ENCODE results near the gene RNF224. TPM values are rescaled to one million over a fixed set of nuclear protein-coding genes. Genes with fewer than 3 reads are reported as not detected.
A peak's percentile ranks its signal among the peaks of the same experiment; 100 is the strongest.

RNF224 gene
- total and polyA plus RNA-seq, 12 donors, result 0.06 TPM; not detected in 11

GRCh38 chr9:137221506-137222111 is 5.7 kb upstream of the RNF224 start:
- no peaks in the 10 kb centered on the region for H3K27me3 ChIP-seq
- WGBS, 4 donors, result 3 to 4% methylated on average over 48 to 61 of the region's 61 CpGs; no CpG with 5 or more reads in 2 of the 4 donors
- H3K4me3 ChIP-seq, result peak overlapping the region in 2 of 4 donors; percentile 18 to 60
- intact Hi-C loops (cut with DNase I), result no loop called here
- H3K27ac ChIP-seq, result peak overlapping the region in 3 of 5 donors; percentile 23 to 91 (median 30)
- peaks cover 29 to 37% of the 10 kb centered on the region in 2 donors for H3K4me1 ChIP-seq (replicated peaks in 1 of 2)
- H3K36me3 ChIP-seq (replicated peaks in 1 of 2), result no peaks in the 10 kb centered on the region
- no peaks in the 10 kb centered on the region for H3K9me3 ChIP-seq (replicated peaks in 1 of 3)
- DNase-seq, result no peak
- no peak for TF ChIP-seq CTCF (IDR thresholded peaks at IDR 0.05)
- TF ChIP-seq POLR2A (IDR thresholded peaks at IDR 0.05), result no peak

- Histone ChIP-seq H3K27ac (peak within 1 kb of the TSS; percentile 79 to 91 (median 82)), H3K4me1 (replicated peaks in 1 of 2) (peaks cover 29 to 37% of the 10 kb centered on the region in 2 donors), H3K9me3 (replicated peaks in 1 of 3) (no peaks in the 10 kb centered on the region), H3K36me3 (replicated peaks in 1 of 2) (no peaks in the 10 kb centered on the region), H3K4me3 (peak within 1 kb of the TSS in 2 of 4 donors; percentile 77 to 78), H3K27me3 (no peaks in the 10 kb centered on the region)
- intact Hi-C loops (cut with DNase I), result no loop called here
- DNase-seq, result peak in 2 of 7 donors; percentile 44 to 59
- WGBS, 4 donors, result 3 to 29% (median 10%) methylated on average over 3 to 78 of the region's 88 CpGs; no CpG with 5 or more reads in 1 of the 4 donors
- no peak for TF ChIP-seq POLR2A (IDR thresholded peaks at IDR 0.05)
- no peak for TF ChIP-seq CTCF (IDR thresholded peaks at IDR 0.05)
Observed at GRCh38 chr9:137222190-137223077, 4.9 kb upstream of the RNF224 start, which contains the start of gene RNF208. RNF208 (minus strand) TSS chr9:137222240; CDS start chr9:137221212, 1,028 bp downstream.

GRCh38 chr9:137223078-137223970 is 4.0 kb upstream of the RNF224 start:
- TF ChIP-seq CTCF (IDR thresholded peaks at IDR 0.05) (no peak), POLR2A (IDR thresholded peaks at IDR 0.05) (peak; percentile 49 to 60)
- 1 to 7% (median 2%) methylated on average over 9 to 63 of the region's 63 CpGs for WGBS, 4 donors
- no peaks in the 10 kb centered on the region for H3K9me3 ChIP-seq (replicated peaks in 1 of 3)
- H3K4me1 ChIP-seq (replicated peaks in 1 of 2), result peaks cover 21 to 33% of the 10 kb centered on the region in 2 donors
- peaks cover 2% of the 10 kb centered on the region for H3K27me3 ChIP-seq
- H3K27ac ChIP-seq, result peak overlapping the region; percentile 81 to 91 (median 84)
- intact Hi-C loops (cut with DNase I), result no loop called here
- no peaks in the 10 kb centered on the region for H3K36me3 ChIP-seq (replicated peaks in 1 of 2)
- H3K4me3 ChIP-seq, result peak overlapping the region; percentile 77 to 81 (median 79)
- peak; percentile 98 to 100 (median 99) for DNase-seq

Data from adrenal gland (tissue), 12 donors.